ENCODE results near the gene RPL39.
A peak's percentile ranks its signal among the peaks of the same experiment; 100 is the strongest.
"Not testable (repeated sequence)": the region's sequence is repeated elsewhere in the genome, so short reads cannot be mapped to it uniquely, and the experiment has no call there.

RPL39 gene

DNA sequence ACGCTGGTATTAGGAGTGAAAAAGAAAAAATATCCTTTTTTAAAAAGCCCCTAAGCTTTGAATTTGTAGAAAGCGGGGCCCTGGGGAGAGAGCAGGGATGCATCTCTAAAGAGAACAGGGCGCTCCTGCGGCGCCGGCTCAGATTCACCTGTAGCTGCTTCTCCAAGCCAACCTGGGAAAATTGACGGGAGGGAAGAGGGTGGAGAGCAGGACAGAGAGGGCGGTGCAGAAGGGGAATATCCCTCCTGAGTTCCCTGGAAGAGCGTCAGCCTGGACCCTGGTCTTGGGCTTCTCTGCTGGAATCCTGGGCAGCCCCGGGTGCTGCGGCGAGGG, 33.8 kb downstream of the RPL39 start:
- Mint-ChIP-seq H3K27ac (peak overlapping the region; percentile 92), H3K9me3 (no peaks in the 10 kb centered on the region), H3K27me3 (no peaks in the 10 kb centered on the region), H3K36me3 (ENCODE audit: low read depth) (no peaks in the 10 kb centered on the region), H3K4me1 (peaks cover 52% of the 10 kb centered on the region), H3K4me3 (peak overlapping the region; percentile 70)
- no peak for DNase-seq
- ATAC-seq, result no peak

DNA sequence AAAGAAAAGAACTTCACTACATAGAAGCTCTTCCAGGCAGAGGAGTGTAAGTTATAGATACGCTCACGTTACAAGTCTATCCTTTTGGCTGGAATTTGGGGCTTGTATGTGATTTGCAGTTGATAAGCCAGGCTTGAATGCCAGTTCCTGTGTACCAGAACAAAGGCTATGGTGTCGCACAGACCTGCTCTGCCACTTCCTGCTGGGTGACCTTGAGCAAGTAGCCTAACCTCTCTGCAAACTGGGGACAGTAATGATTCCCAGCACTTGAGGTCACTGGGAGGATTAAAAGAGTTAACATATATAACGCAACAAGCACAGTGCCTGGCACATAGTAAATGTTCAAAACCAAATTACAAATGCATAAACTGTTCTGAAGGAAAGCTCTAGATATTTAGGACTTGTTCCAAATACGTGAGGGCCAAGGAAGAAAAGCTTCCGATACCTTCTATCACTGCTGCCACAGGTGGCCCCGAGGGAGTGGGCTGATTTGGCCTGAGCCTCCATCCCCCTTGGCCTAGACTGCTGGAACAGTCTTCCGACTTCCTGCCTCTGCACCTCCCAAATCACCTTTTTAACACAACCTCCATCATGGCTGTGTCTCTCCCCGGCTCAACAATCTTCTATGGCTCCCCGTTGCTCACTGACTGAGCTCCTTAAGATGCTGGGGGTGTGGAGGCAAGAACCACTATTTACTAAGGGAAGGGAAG, 34.3 kb downstream of the RPL39 start:
- no peak for ATAC-seq
- no peaks in the 10 kb centered on the region for H3K27me3 Mint-ChIP-seq

DNA sequence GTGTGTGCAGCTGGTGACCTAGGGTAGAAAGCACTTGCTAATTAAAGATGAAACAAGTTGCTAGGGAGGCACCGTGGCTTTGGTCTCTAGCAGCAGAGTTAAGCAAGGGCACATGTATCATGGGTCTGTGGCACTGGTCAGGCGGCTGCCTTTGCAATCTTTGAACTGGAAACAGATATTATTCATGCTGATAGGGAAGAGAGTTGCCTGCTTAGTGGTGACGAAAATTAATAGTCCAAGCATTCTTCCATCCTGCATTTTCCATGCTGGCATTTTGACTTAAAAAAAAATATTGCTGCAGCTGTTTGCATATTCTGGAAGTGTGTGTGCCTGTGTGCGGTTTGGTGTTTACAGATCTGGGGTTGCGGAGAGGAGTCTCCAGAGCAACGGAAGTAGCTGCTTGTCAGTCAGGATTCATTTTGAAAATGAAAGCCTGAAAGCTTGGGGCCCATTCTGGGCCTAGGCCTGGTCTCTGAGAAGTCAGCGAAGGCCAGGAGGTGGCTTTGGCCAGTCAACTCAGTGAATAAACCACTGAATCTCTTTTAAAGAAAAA, 35.4 kb downstream of the RPL39 start:
- peaks cover 54% of the 10 kb centered on the region for H3K4me1 Mint-ChIP-seq
- no peaks in the 10 kb centered on the region for H3K9me3 Mint-ChIP-seq
- peak; percentile 46 for DNase-seq
- no peaks in the 10 kb centered on the region for H3K27me3 Mint-ChIP-seq
- H3K36me3 Mint-ChIP-seq (ENCODE audit: low read depth), result no peaks in the 10 kb centered on the region
- H3K4me3 Mint-ChIP-seq, result peak overlapping the region; percentile 62
- H3K27ac Mint-ChIP-seq, result peak overlapping the region; percentile 92
- peak; percentile 71 for ATAC-seq

More for the DNA sequence above, 34.3 kb downstream of the RPL39 start:
- peak overlapping the region; percentile 70 for H3K4me3 Mint-ChIP-seq
- no peak for DNase-seq
- H3K9me3 Mint-ChIP-seq, result no peaks in the 10 kb centered on the region
- H3K27ac Mint-ChIP-seq, result peak overlapping the region; percentile 92
- no peaks in the 10 kb centered on the region for H3K36me3 Mint-ChIP-seq (ENCODE audit: low read depth)
- peaks cover 52% of the 10 kb centered on the region for H3K4me1 Mint-ChIP-seq

DNA sequence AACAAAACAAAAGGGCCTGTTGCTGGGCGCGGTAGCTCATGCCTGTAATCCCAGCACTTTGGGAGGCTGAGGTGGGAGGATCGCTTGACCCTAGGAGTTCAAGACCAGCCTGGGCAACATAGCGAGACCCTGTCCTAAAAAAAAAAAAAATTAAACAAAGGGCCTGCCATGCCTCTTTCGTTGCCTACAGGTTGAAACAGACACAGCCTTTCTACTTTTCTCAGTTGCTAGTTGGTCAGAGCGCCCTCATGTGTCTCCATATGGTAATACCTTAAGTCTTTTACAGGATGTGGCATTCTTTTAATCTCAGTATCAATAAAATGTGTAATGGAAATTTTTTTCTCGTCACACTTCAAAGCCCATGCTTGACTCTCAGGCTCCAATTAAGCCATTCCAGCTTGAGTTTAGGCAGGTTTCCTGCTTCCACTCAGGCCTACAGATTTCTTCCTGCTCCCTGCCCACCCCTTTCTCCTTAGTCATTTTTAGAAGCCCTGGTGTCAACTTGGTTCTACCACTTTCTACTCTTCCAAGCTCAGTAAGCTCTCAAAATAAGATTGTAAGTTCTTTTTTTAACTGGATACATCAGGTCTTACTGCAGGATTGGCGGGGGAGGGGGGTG, 37.7 kb downstream of the RPL39 start:
- H3K36me3 Mint-ChIP-seq (ENCODE audit: low read depth), result no peaks in the 10 kb centered on the region
- ATAC-seq (no peak), DNase-seq (peak; percentile 34)
- H3K27ac Mint-ChIP-seq, result peak overlapping the region; percentile 92
- H3K4me3 Mint-ChIP-seq, result no peak overlapping the region
- peaks cover 52% of the 10 kb centered on the region for H3K4me1 Mint-ChIP-seq
- no peaks in the 10 kb centered on the region for H3K9me3 Mint-ChIP-seq
- H3K27me3 Mint-ChIP-seq, result no peaks in the 10 kb centered on the region

DNA sequence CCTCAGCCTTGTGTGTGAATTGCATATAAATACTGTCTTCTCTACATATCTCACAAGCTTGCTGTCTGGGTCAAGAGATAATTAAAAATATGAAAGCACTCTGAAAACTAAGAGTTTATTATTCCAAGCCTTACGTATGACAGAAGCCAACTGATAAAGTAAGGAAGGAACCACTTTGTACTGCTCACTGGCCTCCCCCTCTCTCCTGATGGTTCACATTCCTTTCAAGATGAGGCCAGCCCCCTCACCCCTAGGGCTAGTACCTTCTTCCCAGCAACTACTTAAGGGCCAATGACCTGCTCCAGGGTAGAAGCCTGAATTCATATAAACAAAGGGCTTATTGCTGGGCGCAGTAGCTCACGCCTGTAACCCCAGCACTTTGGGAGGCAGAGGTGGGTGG, 38.4 kb downstream of the RPL39 start:
- Mint-ChIP-seq H3K36me3 (ENCODE audit: low read depth) (no peaks in the 10 kb centered on the region), H3K9me3 (no peaks in the 10 kb centered on the region), H3K27me3 (no peaks in the 10 kb centered on the region), H3K27ac (no peak overlapping the region), H3K4me1 (peaks cover 52% of the 10 kb centered on the region), H3K4me3 (no peak overlapping the region)
- no peak for DNase-seq
- ATAC-seq, result no peak

DNA sequence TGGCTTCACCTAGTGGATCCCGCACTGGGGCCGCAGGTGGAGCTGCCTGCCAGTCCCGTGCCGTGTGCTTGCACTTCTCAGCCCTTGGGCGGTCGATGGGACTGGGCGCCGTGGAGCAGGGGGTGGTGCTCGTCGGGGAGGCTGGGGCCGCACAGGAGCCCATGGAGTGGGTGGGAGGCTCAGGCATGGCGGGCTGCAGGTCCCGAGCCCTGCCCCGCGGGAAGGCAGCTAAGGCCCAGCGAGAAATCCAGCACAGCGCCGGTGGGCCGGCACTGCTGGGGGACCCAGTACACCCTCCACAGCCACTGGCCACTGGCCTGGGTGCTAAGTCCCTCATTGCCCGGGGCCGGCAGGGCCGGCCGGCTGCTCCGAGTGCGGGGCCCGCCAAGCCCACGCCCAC, 40.7 kb downstream of the RPL39 start:
- not testable (repeated sequence) for H3K9me3 Mint-ChIP-seq; H3K27me3 Mint-ChIP-seq; ATAC-seq; DNase-seq; H3K4me3 Mint-ChIP-seq; H3K27ac Mint-ChIP-seq; H3K36me3 Mint-ChIP-seq (ENCODE audit: low read depth)
- H3K4me1 Mint-ChIP-seq, result peaks cover 29% of the 10 kb centered on the region

DNA sequence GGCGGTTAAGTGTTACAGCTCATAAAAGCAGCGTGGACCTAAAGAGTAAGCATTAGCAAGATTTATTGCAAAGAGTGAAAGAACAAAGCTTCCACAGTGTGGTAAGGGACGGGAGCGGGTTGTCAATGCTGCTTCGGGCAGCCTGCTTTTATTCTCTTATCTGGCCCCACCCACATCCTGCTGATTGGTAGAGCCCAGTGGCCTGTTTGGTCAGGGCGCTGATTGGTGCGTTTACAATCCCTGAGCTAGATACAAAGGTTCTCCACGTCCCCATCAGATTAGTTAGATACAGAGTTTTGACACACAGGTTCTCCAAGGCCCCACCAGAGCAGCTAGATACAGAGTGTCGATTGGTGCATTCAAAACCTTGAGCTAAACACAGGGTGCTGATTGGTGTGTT, 41.3 kb downstream of the RPL39 start:
- not testable (repeated sequence) for H3K9me3 Mint-ChIP-seq; ATAC-seq; DNase-seq; H3K27me3 Mint-ChIP-seq; H3K36me3 Mint-ChIP-seq (ENCODE audit: low read depth)
- Mint-ChIP-seq H3K4me1 (peaks cover 23% of the 10 kb centered on the region), H3K27ac (peak overlapping the region; percentile 49), H3K4me3 (peak overlapping the region; percentile 52)

DNA sequence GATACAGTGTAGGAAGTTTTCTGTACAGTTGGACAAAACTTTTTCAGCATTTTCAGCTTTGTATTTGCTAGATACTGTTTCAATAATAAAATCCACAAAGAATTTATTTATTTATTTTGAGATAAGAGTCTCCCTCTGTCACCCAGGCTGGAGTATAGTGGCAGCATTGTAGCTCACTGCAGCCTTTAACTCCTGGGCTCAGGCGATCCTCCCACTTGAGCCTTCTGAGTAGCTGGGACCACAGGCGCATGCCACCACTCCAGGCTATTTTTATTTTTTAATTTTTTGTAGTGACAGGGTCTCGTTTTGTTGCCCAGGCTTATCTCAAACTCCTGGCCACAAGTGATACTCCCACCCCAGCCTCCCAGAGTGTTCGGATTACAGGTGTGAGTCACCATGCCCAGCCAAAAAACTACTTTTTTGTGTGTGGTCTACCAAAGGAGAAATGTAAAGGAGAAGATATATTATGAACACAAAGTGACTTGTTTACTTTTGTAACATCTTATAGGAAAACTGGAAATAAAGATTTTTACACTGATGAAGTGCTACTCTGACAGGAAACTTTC, 46.1 kb downstream of the RPL39 start:
- ATAC-seq (no peak), DNase-seq (no peak)
- Mint-ChIP-seq H3K4me1 (peaks cover 4% of the 10 kb centered on the region), H3K27ac (no peak overlapping the region), H3K36me3 (ENCODE audit: low read depth) (no peaks in the 10 kb centered on the region), H3K4me3 (no peak overlapping the region), H3K27me3 (no peaks in the 10 kb centered on the region), H3K9me3 (no peaks in the 10 kb centered on the region)

DNA sequence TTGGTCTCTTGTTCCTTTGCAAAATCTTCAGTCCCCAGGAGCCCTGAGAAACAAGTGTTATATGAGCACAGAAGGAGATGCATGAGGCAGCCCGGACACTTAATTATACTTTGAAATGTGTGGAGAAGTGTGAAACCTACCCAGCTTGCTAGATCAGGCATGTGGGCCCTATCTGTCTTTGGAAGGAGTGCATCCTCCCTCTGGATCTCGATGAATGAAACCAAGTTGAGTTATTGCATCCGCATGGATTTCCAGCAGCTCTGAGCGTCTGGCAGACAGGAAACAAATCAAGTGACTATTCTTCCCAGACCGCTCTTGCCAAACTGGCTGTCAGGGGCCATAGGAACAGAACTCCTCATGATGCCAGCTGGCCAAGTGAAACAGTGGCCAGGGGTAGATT, 52.7 kb downstream of the RPL39 start:
- no peaks in the 10 kb centered on the region for H3K27me3 Mint-ChIP-seq
- H3K27ac Mint-ChIP-seq, result no peak overlapping the region
- ATAC-seq (no peak), DNase-seq (no peak)
- H3K4me1 Mint-ChIP-seq, result no peaks in the 10 kb centered on the region
- H3K36me3 Mint-ChIP-seq (ENCODE audit: low read depth), result no peaks in the 10 kb centered on the region
- H3K4me3 Mint-ChIP-seq, result no peak overlapping the region
- no peaks in the 10 kb centered on the region for H3K9me3 Mint-ChIP-seq

Measured in activated naive CD8-positive, alpha-beta T cell treated with anti-CD3 and anti-CD28 coated beads, Interleukin-2, amount 50 U/mL, for 24 hours (primary cell).